ENCODE measurements around the gene ABCA6.
"Not testable (repeated sequence)": the region's sequence is repeated elsewhere in the genome, so short reads cannot be mapped to it uniquely, and the experiment has no call there.

ABCA6 gene

GRCh38 chr17:69134112-69134511 is 7.6 kb downstream of the ABCA6 start:
- no peak for DNase-seq (ENCODE audit: low read depth)

GRCh38 chr17:69130627-69131296 is 10.9 kb downstream of the ABCA6 start:
- no peak for DNase-seq (ENCODE audit: low read depth)

GRCh38 chr17:69123626-69124025 is 18.1 kb downstream of the ABCA6 start:
- no peak for DNase-seq (ENCODE audit: low read depth)

GRCh38 chr17:69122065-69122464 is 19.6 kb downstream of the ABCA6 start:
- no peak for DNase-seq (ENCODE audit: low read depth)

GRCh38 chr17:69117855-69118784 is 23.6 kb downstream of the ABCA6 start:
- no peak for DNase-seq (ENCODE audit: low read depth)

GRCh38 chr17:69111794-69112193 is 29.9 kb downstream of the ABCA6 start:
- no peak for DNase-seq (ENCODE audit: low read depth)

- no peak for DNase-seq (ENCODE audit: low read depth)
Observed at GRCh38 chr17:69105907-69106730, 35.6 kb downstream of the ABCA6 start.

- DNase-seq (ENCODE audit: low read depth) = no peak
Observed at GRCh38 chr17:69103557-69104233, 38.0 kb downstream of the ABCA6 start.

- no peak for DNase-seq (ENCODE audit: low read depth)
Observed at GRCh38 chr17:69098625-69099024, 43.1 kb downstream of the ABCA6 start.

GRCh38 chr17:69096541-69096940 is 45.2 kb downstream of the ABCA6 start:
- DNase-seq (ENCODE audit: low read depth) = no peak

GRCh38 chr17:69093995-69094394 is 47.7 kb downstream of the ABCA6 start:
- no peak for DNase-seq (ENCODE audit: low read depth)

GRCh38 chr17:69093279-69093789 is 48.4 kb downstream of the ABCA6 start:
- DNase-seq (ENCODE audit: low read depth) = no peak

GRCh38 chr17:69090365-69090764 is 51.3 kb downstream of the ABCA6 start:
- no peak for DNase-seq (ENCODE audit: low read depth)

GRCh38 chr17:69088643-69089200 is 53.0 kb downstream of the ABCA6 start:
- no peak for DNase-seq (ENCODE audit: low read depth)

- DNase-seq (ENCODE audit: low read depth) = no peak
Observed at GRCh38 chr17:69086641-69087040, 55.1 kb downstream of the ABCA6 start.

GRCh38 chr17:69084911-69085310 is 56.8 kb downstream of the ABCA6 start:
- no peak for DNase-seq (ENCODE audit: low read depth)

GRCh38 chr17:69082696-69083095 is 59.0 kb downstream of the ABCA6 start:
- no peak for DNase-seq (ENCODE audit: low read depth)

GRCh38 chr17:69078864-69079263 is 62.8 kb downstream of the ABCA6 start:
- no peak for DNase-seq (ENCODE audit: low read depth)

- DNase-seq (ENCODE audit: low read depth) = no peak
Observed at GRCh38 chr17:69075823-69076222, 65.9 kb downstream of the ABCA6 start.

GRCh38 chr17:69073392-69073791 is 68.3 kb downstream of the ABCA6 start:
- DNase-seq (ENCODE audit: low read depth) = not testable (repeated sequence)

- not testable (repeated sequence) for DNase-seq (ENCODE audit: low read depth)
Observed at GRCh38 chr17:69072803-69073256, 68.9 kb downstream of the ABCA6 start.

All from stimulated activated CD8-positive, alpha-beta memory T cell treated with anti-CD3 and anti-CD28 coated beads, Interleukin-7, amount 100 ng/mL, for 24 hours (primary cell).